DMS114 treated with DMSO at 0.1 percent for 48 hours (cell line): ENCODE results near the gene CAPN5.

ENCODE experiments used
- DNase-seq: peaks from one replicate; lab custom pipeline; 2025; ENCODE audit not compliant: unreplicated experiment; lab: John Stamatoyannopoulos, UW

CAPN5 gene

DNA sequence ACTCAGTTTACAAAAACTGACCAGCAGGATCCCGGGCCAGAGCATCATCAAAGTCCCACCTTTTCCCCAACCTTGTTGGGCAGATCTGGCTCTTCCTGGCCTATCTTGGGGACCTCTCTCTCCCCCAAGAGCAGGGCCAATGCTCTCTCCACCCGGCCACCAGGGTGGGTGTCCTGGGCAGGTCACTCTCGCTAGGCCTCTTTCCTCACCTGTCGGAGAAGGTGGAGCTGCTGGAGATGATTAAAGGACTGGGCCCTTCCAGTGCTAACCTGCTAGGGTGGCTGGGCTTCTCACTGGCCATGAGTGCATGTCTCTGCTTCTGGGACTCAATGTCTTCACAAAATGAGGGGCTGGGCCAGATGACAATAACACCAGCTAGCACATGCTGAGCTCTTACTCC lies 2.9 kb upstream of the CAPN5 start:
- DNase-seq = no peak

DNA sequence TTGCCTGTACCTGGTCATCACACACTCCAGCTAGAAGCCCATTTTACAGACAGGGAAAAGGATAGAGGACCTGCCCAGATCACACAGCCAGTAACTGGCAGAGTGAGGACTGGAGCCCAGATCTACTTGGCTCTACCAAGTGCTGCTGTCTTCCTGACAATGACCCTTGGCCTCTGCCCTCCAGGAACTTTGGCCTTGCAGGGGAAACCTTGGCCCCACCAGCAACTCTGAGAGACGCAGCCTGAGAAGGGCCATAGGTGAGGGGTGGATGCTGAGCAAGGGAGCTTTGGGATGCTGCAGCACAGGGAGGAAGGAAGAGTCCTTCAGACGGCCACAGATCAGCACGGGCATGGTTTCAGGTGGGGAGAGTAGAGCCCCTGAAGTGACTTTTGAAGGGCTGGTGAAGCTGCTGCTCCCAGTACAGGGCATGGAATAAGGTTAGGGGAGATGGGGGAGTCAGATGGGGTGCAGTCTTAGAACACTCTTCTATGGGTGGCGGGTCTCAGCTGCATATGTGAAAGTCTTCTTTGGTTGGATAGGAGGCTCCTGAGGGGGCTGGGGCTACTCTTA lies 2.0 kb upstream of the CAPN5 start:
- no peak for DNase-seq

DNA sequence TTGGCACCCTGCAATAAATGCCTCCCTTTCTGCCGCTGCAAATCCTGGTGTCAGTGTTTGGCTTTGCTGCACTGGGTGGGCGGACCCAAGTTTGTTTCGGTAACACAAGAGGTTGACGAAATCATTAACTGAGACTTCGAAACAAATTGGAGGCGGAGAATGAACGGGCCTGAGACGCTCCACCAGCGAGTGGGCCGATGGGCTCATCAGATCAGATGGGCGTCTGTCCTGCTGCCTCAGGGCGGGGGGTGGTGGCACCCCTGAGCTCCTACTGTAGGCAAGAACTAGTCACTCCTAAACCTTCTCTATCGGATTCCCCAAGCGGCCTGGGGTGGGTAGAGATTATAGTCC lies 918 bp upstream of the CAPN5 start:
- no peak for DNase-seq

GRCh38 chr11:77067861-77068443 lies 1.2 kb downstream of the CAPN5 start:
- DNase-seq = no peak

- DNase-seq = no peak
Observed at GRCh38 chr11:77068457-77069335, 1.9 kb downstream of the CAPN5 start.

DNA sequence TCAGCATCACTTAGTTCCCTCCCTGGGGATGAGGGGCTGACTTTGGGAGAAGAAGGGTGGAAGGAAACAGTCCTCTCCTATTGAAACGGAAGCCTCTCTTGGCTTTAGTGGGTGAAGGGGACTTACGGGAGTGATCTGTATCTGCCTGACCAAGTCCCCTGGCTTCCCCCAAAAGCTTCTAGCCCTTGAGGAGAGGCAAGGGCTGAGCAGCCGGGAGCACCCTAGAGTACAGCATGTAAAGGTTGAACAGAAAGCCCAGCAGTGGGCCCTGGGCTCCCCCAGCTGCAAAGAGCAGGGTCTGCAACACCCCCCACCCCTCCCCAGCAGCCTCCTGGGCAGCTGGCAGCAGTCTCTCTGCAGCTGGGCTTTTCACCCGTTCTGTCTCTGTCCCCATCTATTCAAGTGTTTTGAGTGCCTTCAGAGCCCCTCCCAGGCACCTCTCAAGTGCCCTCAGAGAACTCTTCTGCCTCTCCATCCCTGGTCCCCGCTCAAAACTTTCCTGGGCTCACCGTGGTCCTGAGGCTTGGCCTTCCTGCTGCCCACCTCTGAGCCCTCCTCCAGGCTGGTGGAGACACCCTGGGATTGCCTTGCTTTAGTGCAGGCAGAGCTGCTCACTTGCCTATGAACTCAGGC lies 2.7 kb downstream of the CAPN5 start:
- DNase-seq = no peak

- no peak for DNase-seq
Observed at GRCh38 chr11:77069969-77070582, 3.3 kb downstream of the CAPN5 start.

DNA sequence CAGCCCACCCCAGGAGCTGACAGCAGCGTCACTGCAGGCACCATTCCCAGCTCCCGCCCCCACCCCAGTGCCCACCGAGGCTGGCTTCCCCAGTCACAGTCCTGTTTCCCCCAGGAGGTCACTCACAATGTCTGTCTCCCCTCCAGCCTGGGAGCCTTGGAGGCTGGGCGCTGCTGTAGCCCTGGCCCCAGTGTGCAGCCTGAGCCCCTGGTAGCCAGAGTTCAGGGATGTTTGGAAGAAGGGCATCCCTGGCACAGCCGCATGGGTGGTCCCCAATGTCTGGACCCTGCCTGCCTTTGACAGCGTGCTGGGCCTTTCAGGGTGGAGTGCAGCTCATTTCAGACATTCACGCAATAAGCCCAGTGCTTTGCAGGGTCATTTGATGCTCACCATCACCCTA lies 4.3 kb downstream of the CAPN5 start:
- DNase-seq = no peak

GRCh38 chr11:77071671-77072605 lies 5.2 kb downstream of the CAPN5 start:
- no peak for DNase-seq

GRCh38 chr11:77072851-77073327 lies 6.1 kb downstream of the CAPN5 start:
- DNase-seq = no peak

DNA sequence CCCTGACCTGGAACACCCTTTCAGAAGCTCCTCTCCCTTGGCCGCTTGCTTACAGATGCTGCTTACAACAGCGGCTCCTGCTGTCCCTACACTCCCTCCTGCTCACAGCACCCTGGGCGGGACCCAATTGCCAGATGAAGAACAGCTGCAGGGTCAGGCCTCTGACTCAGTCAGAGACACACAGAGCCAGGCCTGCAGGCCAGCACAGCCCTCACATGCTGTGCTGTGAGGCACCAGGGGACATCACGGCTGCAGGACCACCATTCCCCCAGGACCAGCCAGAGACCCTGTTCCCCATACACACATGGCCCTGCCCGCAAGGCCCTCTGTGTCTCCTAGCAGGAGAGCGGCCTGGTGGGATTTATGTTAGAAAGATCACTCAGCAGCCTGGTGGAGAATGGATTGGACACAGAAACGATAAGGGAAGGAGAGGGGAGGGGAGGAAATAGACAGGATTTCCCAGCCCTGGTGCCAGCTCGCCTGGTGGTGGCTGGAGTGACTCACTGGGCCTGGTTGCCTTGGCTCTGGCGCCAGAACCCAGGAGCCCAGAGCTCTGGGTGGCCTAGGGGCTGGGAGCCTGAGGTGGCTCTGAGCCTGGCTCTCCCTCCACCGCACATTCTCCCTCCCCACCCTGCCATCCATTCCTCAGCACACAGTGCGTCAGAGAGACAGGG lies 6.7 kb downstream of the CAPN5 start:
- no peak for DNase-seq

DNA sequence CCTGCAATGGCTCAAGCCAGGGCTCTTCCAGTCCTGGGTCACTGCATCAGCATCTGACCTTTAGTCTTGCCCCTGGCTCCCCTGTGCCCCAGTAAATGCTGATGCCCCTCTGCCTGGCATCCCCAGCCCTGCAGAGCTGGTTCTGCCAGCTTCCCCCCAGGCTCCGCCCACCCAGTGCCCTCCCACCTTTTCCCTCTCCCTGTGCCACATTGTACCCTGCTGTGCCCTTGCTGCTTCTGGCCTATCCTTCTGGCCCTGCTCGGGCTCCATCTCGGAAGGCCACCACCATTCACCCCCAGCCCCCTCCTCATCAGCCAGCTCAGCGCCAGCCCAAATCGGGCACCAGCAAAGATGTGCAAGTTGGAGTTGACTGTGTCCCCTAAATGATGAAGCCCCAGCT lies 7.4 kb downstream of the CAPN5 start:
- DNase-seq = no peak

- DNase-seq = no peak
Observed at GRCh38 chr11:77074626-77075221, 8.0 kb downstream of the CAPN5 start.

GRCh38 chr11:77075425-77075905 lies 8.7 kb downstream of the CAPN5 start:
- no peak for DNase-seq

- no peak for DNase-seq
Observed at GRCh38 chr11:77079666-77080065, 12.9 kb downstream of the CAPN5 start.

DNA sequence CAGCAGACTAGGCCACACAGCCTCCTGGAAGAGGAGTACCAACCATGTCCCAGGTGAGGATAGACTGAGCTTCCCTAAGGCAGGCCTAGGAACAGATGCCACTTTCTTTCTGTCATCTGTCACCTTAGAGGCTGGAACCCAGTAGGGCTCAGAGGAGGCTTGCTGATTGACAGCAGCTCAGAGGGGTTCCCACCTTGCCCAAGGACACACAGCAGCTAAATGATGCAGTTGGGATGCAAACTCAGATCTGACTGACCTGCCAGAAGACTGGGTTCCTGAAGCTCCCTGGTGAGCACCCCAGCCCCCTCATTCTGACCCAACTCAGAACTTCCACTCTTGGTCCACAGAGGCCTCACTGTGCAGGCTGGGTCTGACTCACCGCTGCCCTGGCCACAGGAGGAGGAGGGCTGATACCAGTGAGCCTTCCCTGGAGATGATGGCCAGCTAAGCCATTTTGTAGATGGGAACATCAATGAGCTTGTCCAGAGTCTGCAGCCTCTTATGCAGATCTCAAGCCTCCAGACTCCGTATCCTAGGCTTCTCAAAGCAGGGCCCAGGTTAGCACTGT lies 14.0 kb downstream of the CAPN5 start:
- no peak for DNase-seq

DNA sequence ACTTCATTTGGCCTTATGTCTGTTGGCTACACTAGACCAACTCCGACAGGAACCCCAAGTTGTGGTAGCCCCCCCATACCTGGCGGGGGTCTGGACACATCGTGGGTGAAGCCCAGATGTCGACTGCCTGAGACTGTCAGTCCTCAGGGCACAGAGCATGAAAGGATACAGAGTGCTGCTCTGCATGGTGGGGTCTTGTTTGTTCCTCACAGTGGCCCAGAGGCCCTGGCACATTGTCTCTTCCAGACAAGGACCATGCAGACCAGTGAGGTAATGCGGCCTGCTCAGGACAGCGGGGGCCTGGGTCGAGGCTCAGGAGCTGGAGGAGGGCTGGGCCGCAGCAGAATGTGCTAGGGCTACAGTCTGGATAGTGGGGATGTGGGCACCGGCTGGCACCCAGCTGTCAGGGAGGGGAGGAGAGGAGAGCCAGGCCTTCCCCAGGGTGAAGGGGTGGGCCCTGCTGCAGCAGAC lies 14.6 kb downstream of the CAPN5 start:
- DNase-seq = no peak

- no peak for DNase-seq
Observed at GRCh38 chr11:77081976-77082836, 15.4 kb downstream of the CAPN5 start.
